GM18499 (cell line): ENCODE results near the gene ARHGEF19.
"Not testable (repeated sequence)": the region's sequence is repeated elsewhere in the genome, so short reads cannot be mapped to it uniquely, and the experiment has no call there.

ENCODE experiments used
- ATAC-seq: cut with Tn5 transposase; IDR thresholded peaks from one replicate; pipeline ENCODE4 v1.9.1; 2021; ENCODE audit warnings: moderate number of reproducible peaks; ENCODE audit not compliant: insufficient read depth, unreplicated experiment

ARHGEF19 gene

DNA sequence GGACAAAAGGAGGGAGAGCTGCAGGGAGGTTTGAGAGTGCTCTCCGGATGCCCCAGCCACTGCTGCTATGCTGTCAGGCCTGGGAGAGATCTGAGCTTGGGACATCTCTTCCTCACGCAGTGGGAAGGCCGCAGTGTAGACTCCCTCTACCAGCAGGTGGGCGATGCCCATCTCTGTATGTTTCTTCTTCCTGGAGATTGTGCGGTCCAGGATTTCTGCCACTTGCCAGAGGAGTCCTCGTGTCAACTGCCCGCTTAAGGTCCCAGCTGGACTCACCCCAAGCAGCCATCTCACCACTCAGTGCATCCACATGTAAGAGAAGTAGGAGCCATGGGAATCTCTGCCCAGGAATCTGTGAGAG is 13.7 kb upstream of the ARHGEF19 start:
- ATAC-seq = no peak

GRCh38 chr1:16224472-16224871 is 12.0 kb upstream of the ARHGEF19 start:
- no peak for ATAC-seq

DNA sequence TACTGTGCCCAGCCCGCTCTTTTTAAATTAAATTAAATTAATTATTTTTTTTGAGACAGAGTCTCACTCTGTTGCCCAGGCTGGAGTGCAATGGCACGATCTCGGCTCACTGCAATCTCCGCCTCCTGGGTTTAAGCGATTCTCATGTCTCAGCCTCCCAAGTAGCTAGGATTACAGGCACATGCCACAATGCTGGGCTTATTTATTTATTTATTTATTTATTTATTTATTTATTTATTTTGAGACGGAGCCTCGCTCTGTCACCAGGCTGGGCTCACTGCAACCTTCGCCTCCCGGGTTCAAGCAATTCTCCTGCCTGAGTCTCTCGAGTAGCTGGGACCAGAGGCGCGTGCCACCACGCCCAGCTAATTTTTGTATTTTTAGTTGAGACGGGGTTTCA is 10.3 kb upstream of the ARHGEF19 start:
- ATAC-seq = not testable (repeated sequence)

GRCh38 chr1:16221499-16221898 is 9.0 kb upstream of the ARHGEF19 start:
- ATAC-seq = no peak

DNA sequence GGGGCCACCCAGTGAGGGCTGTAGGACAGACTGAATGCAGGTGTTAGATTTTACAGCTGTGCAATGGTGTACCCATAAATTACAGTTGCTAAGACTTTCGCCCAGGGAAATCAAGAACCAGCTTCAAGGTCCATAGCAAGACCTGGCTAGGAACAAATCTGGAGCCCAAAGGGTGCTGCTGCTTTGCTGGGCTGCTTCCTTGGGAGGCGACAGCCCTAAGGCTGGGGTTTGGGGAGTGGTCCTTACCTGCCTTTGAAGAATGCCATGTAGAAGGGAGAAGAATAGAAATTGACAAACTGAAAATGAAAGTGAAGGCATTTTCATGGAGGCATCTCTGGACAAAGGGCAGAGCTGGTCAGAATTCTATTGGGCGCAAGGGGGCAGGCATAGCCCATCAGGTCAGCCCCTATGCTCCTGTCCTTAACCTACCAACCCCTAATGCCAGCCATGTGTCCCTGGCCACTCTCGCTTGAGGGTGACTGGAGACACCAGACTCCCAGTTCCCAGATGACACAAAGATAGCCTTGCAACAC is 7.6 kb upstream of the ARHGEF19 start:
- no peak for ATAC-seq

GRCh38 chr1:16218674-16219071 is 6.2 kb upstream of the ARHGEF19 start:
- ATAC-seq = no peak

- ATAC-seq = no peak
Measured at GRCh38 chr1:16218014-16218673, 5.7 kb upstream of the ARHGEF19 start.

- ATAC-seq = peak; percentile 61
Measured at GRCh38 chr1:16217061-16217785, 4.8 kb upstream of the ARHGEF19 start.

DNA sequence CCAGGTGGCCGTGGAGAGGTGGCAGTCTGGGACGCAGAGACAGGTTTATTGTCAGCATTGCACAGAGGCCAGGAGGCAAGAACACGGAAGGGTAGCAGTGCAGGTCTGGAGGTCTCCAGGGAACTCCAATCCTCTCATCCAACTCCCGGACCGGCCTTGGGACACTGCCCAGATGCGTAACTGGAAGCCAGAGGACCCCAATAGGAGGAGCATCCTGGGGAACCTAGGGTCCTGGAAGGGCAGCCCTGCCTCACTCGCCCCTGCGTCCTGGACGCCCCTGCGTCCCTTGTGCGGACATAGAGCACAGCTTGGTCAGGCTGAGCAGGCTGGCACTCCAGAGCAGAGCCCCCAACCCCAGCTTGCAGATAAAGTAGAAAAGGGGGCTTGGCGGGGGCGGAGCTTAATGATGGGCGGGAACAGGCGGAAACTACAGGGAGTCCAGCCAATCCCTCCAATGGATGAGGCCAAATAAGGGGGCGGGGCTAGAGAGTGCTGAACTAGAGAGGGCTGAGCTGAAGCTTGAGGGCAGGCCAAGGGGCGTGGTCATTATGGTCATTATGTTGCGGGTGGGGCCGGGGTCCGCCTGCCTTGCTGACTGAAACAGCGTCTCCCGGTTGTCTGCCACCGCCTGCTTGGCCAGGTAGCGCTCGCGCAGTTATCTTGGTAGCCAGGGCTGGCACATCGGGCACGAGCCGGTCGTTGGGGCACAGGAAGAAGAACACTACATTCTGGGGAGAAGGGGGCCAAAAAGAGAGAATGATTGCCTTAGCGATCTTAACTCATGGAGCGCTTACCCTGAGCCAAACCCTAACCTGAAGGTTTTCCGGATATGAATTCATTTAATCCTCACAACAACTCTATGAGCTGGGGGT is 3.7 kb upstream of the ARHGEF19 start:
- ATAC-seq = no peak

DNA sequence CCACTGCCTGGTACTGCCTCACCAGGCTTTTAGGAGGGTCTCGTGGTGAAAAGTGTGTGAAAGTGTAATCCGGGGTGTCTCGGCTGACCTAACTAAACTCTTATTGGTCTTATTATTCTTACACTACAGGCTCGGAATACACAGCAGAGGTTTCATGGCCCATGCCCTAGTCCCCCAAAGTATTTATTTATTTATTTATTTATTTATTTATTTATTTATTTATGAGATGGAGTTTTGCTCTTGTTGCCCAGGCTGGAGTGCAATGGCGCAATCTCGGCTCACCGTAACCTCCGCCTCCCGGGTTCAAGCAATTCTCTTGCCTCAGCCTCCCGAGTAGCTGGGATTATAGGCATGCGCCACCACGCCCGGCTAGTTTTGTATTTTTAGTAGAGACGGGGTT is 2.8 kb upstream of the ARHGEF19 start:
- ATAC-seq = not testable (repeated sequence)

GRCh38 chr1:16213544-16213943 is 1.1 kb upstream of the ARHGEF19 start:
- ATAC-seq = not testable (repeated sequence)

DNA sequence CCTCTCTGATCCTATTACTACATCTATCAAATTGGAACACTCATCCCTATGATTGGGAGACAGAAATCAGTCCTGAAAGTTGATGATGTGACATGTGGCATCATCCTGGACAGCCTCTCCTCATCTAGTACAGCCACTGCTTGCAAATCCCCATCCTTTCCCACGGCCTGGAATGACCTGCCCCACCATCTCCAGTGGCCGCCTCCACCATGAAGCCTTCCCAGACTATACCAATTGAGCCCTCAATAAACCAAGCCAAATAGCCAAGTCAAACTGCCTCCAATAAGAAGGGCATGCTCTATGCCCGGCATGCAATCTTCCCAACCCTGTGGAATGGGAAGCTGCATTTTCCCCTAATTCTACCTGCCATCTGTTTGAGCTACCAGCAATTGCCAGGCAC is 561 bp upstream of the ARHGEF19 start:
- no peak for ATAC-seq

- no peak for ATAC-seq
Measured at GRCh38 chr1:16211824-16212223, 628 bp downstream of the ARHGEF19 start.

GRCh38 chr1:16210581-16210980 is 1.9 kb downstream of the ARHGEF19 start:
- ATAC-seq = no peak

DNA sequence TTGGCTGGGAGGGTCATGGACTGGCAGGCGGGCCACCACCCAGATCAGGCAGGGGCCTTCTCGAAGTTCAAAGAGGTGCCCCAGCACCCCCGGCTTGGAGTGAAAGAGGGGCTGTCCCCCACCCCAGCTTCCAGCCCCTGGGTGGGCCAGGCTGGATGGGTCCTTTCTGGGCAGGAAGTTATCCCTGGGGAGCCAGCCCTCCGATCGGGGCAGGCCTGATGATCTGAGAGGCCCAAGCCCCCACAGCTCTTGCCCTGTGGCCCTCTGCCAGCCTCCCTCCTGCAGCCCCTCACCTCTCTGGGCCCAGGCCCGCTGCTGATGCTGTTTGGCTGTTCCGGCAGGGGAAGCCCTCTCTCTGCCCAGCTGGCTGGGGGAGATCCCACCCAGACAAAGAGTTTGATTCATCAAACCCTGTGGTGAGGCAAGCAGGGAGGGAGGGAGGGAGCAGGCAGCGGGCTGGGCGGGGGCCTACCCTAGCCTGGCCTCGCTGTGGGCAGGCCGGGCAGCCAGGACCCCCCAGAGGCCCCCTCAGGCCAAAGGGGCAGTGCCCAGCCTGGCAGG is 2.5 kb downstream of the ARHGEF19 start:
- ATAC-seq = no peak

- no peak for ATAC-seq
Measured at GRCh38 chr1:16209132-16209846, 3.2 kb downstream of the ARHGEF19 start.

DNA sequence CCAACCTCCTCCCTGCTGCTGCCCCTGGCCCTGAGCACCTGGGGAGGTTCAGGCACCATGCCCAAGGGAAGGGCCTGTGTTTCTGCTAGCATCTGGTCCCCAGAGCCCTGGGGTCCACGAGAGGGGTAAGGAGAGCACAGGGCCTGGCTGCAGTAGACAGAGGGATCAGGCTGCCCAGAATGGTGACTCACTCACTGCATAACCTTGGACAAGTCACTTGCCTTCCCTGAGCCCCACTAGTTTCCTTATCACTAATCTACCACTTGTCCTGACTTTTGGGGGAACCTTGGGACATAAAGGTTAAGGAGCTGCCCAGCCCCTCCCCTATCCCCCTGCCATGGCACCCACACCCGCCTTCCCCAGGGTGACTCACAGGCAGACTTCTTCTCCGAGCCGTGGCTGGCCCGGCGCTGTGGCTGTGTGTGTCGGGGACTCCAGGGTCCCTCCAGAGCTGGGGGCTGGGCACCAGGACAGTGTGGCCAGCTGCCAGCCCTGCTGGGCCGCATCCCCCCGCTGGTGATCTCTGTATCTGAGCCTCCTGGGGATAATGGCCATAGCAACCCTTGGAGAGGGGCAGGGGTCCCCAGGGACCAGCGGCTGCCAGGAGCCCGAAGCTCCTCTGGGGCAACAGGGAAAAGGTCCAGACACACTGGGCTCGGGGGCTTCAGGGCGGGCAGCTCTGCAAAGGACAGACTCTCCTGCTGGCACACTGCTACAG is 4.0 kb downstream of the ARHGEF19 start:
- no peak for ATAC-seq

DNA sequence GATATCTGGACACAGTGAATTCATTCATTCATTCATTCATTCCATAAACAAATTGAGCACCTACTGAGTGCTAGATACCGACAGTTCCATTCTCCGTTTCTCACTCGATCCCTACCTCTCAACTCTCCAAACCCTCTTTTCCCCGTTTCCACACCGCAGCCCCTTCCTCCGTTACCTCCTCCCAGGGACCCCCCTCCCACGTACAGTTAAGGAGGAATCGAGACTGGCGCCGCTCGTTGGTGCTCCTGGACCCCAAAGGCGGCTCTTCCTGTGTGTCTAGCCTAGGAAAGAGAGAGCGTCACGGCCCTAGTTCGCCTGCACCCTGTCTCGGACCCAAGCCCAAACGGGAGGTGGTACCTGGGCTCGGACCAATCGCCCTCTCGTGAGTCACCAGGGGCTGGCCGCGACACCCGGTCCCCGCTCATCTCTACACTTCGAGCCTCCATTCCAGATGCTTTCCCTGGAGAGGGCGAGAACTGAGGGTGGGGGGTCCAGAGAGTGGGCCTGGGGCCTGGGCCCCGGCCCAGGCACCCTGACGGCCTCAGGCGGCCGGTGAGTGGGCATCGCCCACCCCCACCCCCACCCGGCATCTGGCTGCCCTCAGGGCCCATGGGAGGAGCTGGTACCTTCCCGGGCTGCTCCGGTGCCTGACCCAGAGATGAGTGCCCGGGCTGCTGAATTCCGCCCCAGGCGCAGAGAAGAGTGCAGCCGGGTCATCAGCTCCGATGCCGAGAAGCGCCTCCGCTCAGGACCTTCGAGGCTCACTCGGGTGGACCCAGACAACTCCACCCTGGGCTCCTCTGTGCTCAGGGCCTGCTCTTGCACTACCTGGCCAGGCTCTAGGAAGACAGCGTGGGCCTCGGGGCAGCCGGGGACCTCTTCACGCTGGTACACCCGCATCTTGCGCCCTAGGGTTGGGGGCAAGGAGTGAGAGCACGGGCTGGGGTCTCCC is 4.9 kb downstream of the ARHGEF19 start:
- no peak for ATAC-seq
